ENCODE results near the gene TTC27.

- TF ChIP-seq CTCF (IDR thresholded peaks at IDR 0.05) (no peak), POLR2AphosphoS5 (IDR thresholded peaks at IDR 0.05) (no peak), POLR2A (IDR thresholded peaks at IDR 0.05) (no peak)
Measured at GRCh38 chr2:32727157-32727556, 99.3 kb downstream of the TTC27 start.
